Testis (tissue), 3 donors: ENCODE measurements around the gene CACNA2D3. TPM values are rescaled to one million over a fixed set of nuclear protein-coding genes. Genes with fewer than 3 reads are reported as not detected.
"Not testable (repeated sequence)": the region's sequence is repeated elsewhere in the genome, so short reads cannot be mapped to it uniquely, and the experiment has no call there.

Experiments
- DNase-seq: peaks from one replicate; pipeline ENCODE4 v3.0.0-alpha.2; 2019
- H3K27ac ChIP-seq, 2 donors: fragments of 200-600 bp; sonication (generic); one replicate each; pipeline ENCODE4 v1.5.1; 2019
- H3K27me3 ChIP-seq: fragments of 200-600 bp; sonication (generic); one replicate; pipeline ENCODE4 v1.5.1; 2019
- H3K36me3 ChIP-seq: fragments of 200-600 bp; sonication (generic); one replicate; pipeline ENCODE4 v1.5.1; 2017; ENCODE audit warnings: low read depth; ENCODE audit errors: missing control alignments
- H3K4me1 ChIP-seq: fragments of 200-600 bp; sonication (generic); one replicate; pipeline ENCODE4 v1.5.1; 2019
- H3K4me3 ChIP-seq, 2 donors: fragments of 200-600 bp; sonication (generic); one replicate each; pipeline ENCODE4 v1.5.1; 2017 to 2019
- H3K9me3 ChIP-seq: fragments of 200-600 bp; sonication (generic); one replicate; pipeline ENCODE4 v1.5.1; 2017
- POLR2A ChIP-seq: fragments of 450-650 bp; IDR thresholded peaks from one replicate; pipeline ENCODE4 v1.6.1; 2017; ENCODE audit warnings: antibody characterized with exemption, mild to moderate bottlenecking, moderate library complexity
- WGBS, 2 donors: methylation state at CpG; one replicate each; pipeline ENCODE4 v1.1.5; 2018; 5-methylcytosine and 5-hydroxymethylcytosine counted together
- intact Hi-C: fragments of 100-400 bp; cut with DNase I; formaldehyde crosslinking; loops from one replicate; pipeline ENCODE4 v1.15.1; 2023; ENCODE audit warnings: low total_unique reads
- polyA plus RNA-seq: library from polyadenylated mRNA; stranded (reverse); fragments of 350-450 nt; fragmentation: Illumina TruSeq; extraction: RNeasy Lipid Tissue Mini Kit (QIAGEN cat#74804); gene quantifications from one replicate; pipeline ENCODE4 v1.2.3, GENCODE V29; 2014; ENCODE audit warnings: low read depth, low replicate concordance; ENCODE audit not compliant: insufficient read depth
- total RNA-seq, 2 donors: library from RNA; depleted of rRNA; stranded (reverse); fragments of >200 nt; gene quantifications; one replicate each; pipeline ENCODE4 v1.2.3, GENCODE V29; 2016
- TF ChIP-seq, protein P1 (sequence below), 3 experiments: fragments of 450-650 bp in 2 of 3; fragments of 200-600 bp in 1 of 3; sonication (generic) in 1 of 3; IDR thresholded peaks; one replicate each; pipeline ENCODE4 v1.5.1; 2016 to 2019; ENCODE audit warnings: antibody characterized with exemption in 3 of 3, mild to moderate bottlenecking in 2 of 3, moderate library complexity in 1 of 3

The CACNA2D3 gene
- total and polyA plus RNA-seq, 3 donors from 2014 or later: 10.1 to 16.5 (median 11.2) TPM

GRCh38 chr3:54447427-54447826, 325.1 kb downstream of the CACNA2D3 start:
- H3K36me3 ChIP-seq: no peaks in the 10 kb centered on the region
- 70 to 88% methylated on average over 2 of the region's 2 CpGs for WGBS, 2 donors

DNA sequence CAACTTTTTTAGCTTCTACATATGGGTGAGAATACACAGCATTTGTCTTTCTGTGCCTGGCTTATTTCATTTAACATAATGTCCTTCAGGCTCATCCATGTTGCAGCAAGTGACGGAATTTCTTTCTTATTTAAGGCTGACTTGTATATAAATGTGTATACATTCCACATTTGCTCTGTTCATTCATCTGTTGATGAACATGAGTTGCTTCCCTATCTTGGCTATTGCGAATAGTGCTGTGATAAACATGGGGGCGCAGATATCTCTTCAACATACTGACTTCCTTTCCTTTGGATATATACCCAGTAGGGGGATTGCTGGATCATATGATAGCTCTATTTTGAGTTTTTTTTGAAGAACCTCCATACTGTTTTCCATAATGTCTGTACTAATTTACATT, 332.5 kb downstream of the CACNA2D3 start:
- Histone ChIP-seq H3K9me3 (no peaks in the 10 kb centered on the region), H3K27me3 (no peaks in the 10 kb centered on the region), H3K36me3 (no peaks in the 10 kb centered on the region), H3K27ac (no peak overlapping the region), H3K4me1 (no peaks in the 10 kb centered on the region), H3K4me3 (no peak overlapping the region)
- intact Hi-C loops: no loop called here
- TF ChIP-seq POLR2A: no peak
- TF ChIP-seq, protein P1, sequence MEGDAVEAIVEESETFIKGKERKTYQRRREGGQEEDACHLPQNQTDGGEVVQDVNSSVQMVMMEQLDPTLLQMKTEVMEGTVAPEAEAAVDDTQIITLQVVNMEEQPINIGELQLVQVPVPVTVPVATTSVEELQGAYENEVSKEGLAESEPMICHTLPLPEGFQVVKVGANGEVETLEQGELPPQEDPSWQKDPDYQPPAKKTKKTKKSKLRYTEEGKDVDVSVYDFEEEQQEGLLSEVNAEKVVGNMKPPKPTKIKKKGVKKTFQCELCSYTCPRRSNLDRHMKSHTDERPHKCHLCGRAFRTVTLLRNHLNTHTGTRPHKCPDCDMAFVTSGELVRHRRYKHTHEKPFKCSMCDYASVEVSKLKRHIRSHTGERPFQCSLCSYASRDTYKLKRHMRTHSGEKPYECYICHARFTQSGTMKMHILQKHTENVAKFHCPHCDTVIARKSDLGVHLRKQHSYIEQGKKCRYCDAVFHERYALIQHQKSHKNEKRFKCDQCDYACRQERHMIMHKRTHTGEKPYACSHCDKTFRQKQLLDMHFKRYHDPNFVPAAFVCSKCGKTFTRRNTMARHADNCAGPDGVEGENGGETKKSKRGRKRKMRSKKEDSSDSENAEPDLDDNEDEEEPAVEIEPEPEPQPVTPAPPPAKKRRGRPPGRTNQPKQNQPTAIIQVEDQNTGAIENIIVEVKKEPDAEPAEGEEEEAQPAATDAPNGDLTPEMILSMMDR (IDR thresholded peaks at IDR 0.05): no peak
- 92 to 99% methylated on average over 3 of the region's 3 CpGs for WGBS, 2 donors
- DNase-seq: no peak

More at GRCh38 chr3:54447427-54447826, 325.1 kb downstream of the CACNA2D3 start:
- DNase-seq: no peak
- intact Hi-C loops: no loop called here
- H3K4me1 ChIP-seq: no peaks in the 10 kb centered on the region
- TF ChIP-seq, protein P1 (IDR thresholded peaks at IDR 0.05): no peak
- no peak for TF ChIP-seq POLR2A
- no peak overlapping the region for H3K4me3 ChIP-seq
- H3K9me3 ChIP-seq: no peaks in the 10 kb centered on the region
- no peak overlapping the region for H3K27ac ChIP-seq
- no peaks in the 10 kb centered on the region for H3K27me3 ChIP-seq

DNA sequence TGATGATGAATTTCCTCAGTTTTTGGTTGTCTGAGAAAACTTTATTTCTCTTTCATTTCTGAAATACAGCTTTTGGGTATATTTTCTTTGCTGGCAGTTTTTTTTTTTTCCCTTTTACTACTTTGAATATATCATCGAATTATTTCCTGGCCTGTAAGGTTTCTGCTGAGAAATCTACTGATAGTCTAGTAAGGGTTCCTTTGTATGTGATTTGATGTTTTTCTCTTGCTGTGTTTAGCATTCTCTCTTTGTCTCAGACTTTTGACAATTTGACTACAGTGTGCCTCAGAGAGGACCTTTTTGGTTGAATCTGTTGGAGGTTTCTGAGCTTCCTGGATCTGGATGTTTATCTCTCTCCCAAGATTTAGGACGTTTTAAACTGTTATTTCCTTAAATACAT, 336.0 kb downstream of the CACNA2D3 start:
- Histone ChIP-seq H3K4me3 (no peak overlapping the region), H3K36me3 (no peaks in the 10 kb centered on the region), H3K27me3 (no peaks in the 10 kb centered on the region), H3K27ac (no peak overlapping the region), H3K4me1 (no peaks in the 10 kb centered on the region), H3K9me3 (no peaks in the 10 kb centered on the region)
- intact Hi-C loops: no loop called here
- TF ChIP-seq, protein P1 (IDR thresholded peaks at IDR 0.05): no peak
- TF ChIP-seq POLR2A: no peak
- DNase-seq: no peak
- 81 to 87% methylated on average over 2 of the region's 2 CpGs for WGBS, 2 donors

DNA sequence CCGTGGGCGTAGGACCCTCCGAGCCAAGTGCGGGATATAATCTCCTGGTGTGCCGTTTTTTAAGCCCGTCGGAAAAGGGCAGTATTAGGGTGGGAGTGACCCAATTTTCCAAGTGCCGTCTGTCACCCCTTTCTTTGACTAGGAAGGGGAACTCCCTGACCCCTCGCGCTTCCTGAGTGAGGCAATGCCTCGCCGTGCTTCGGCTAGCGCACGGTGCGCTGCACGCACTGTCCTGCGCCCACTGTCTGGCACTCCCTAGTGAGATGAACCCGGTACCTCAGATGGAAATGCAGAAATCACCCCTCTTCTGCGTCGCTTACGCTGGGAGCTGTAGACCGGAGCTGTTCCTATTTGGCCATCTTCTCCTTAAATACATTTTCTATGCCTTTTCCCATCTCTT, 342.2 kb downstream of the CACNA2D3 start:
- H3K9me3 ChIP-seq, H3K36me3 ChIP-seq, H3K4me3 ChIP-seq, intact Hi-C loops, H3K27ac ChIP-seq, DNase-seq, H3K27me3 ChIP-seq, H3K4me1 ChIP-seq: not testable (repeated sequence)
- 96 to 99% methylated on average over 18 to 23 of the region's 23 CpGs for WGBS, 2 donors

DNA sequence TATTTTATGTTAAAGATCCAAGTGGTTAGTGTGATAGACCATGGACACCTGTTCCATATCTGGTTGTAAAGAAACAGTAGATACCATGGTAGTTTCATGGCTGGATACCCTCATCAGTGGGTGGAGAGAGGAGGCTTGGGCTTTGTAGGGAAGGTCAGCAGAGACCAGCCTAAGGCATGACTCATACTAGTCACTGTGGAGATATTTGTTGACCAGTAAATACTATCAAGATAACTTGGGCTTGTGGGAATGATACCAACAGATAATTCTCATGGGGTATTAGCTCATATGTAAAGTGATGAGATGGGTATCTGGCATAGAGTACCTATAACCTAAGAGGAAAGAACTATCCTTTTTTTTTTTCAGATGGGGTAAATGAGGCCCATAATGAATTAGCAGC, 354.5 kb downstream of the CACNA2D3 start:
- no peaks in the 10 kb centered on the region for H3K9me3 ChIP-seq
- no peaks in the 10 kb centered on the region for H3K27me3 ChIP-seq
- no peak overlapping the region for H3K4me3 ChIP-seq
- H3K4me1 ChIP-seq: no peaks in the 10 kb centered on the region
- H3K36me3 ChIP-seq: no peaks in the 10 kb centered on the region
- DNase-seq: no peak
- intact Hi-C loops: no loop called here
- H3K27ac ChIP-seq: no peak overlapping the region
- TF ChIP-seq POLR2A: no peak
- TF ChIP-seq, protein P1 (IDR thresholded peaks at IDR 0.05): no peak
